HepG2 (cell line): ENCODE measurements around the gene PRKCE. TPM values are rescaled to one million over a fixed set of nuclear protein-coding genes. Genes with fewer than 3 reads are reported as not detected.

Source experiments
- AGO2 ChIP-seq: fragments of 200-400 bp; formaldehyde crosslinking; optimal IDR thresholded peaks from 2 replicates; pipeline ENCODE3; 2017; ENCODE audit warnings: mild to moderate bottlenecking, low read depth, low read length, moderate library complexity
- BRD4 ChIP-seq: sonication (generic); formaldehyde crosslinking; IDR thresholded peaks from 2 replicates; pipeline ENCODE4 v1.4.0; 2020; ENCODE audit warnings: missing genetic modification reagents
- CBFB ChIP-seq: sonication (generic); formaldehyde crosslinking; IDR thresholded peaks from 2 replicates; pipeline ENCODE4 v1.4.0; 2020; ENCODE audit warnings: missing genetic modification reagents
- CENPX ChIP-seq: sonication (generic); formaldehyde crosslinking; IDR thresholded peaks from 2 replicates; pipeline ENCODE4 v1.9.0; 2021; ENCODE audit warnings: mild to moderate bottlenecking, missing genetic modification reagents, moderate library complexity
- DRAP1 ChIP-seq: IDR thresholded peaks from 2 replicates; pipeline ENCODE4 v1.6.1; 2016; ENCODE audit warnings: missing genetic modification reagents, missing compliant biosample characterization
- GMEB2 ChIP-seq: IDR thresholded peaks from 2 replicates; pipeline ENCODE4 v1.6.1; 2016; ENCODE audit warnings: missing biosample characterization, missing genetic modification reagents, low read depth
- JDP2 ChIP-seq: sonication (generic); formaldehyde crosslinking; IDR thresholded peaks from 2 replicates; pipeline ENCODE4 v1.8.1; 2022; ENCODE audit warnings: missing genetic modification reagents, borderline replicate concordance
- KLF15 ChIP-seq: sonication (generic); formaldehyde crosslinking; IDR thresholded peaks from 2 replicates; pipeline ENCODE4 v1.8.1; 2023; ENCODE audit warnings: borderline replicate concordance, mild to moderate bottlenecking, inconsistent platforms, missing genetic modification reagents, mixed read lengths
- KMT2A ChIP-seq: sonication (generic); formaldehyde crosslinking; IDR thresholded peaks from 2 replicates; pipeline ENCODE4 v1.4.0; 2020; ENCODE audit warnings: missing genetic modification reagents
- MNT ChIP-seq: fragments of 450-650 bp; IDR thresholded peaks from 2 replicates; pipeline ENCODE4 v1.6.1; 2016
- RFXANK ChIP-seq: IDR thresholded peaks from 2 replicates; pipeline ENCODE4 v1.6.1; 2016
- SNAPC5 ChIP-seq: sonication (generic); formaldehyde crosslinking; IDR thresholded peaks from 2 replicates; pipeline ENCODE4 v1.8.1; 2023; ENCODE audit warnings: mild to moderate bottlenecking, missing genetic modification reagents, borderline replicate concordance
- SRY ChIP-seq: sonication (generic); formaldehyde crosslinking; IDR thresholded peaks from 2 replicates; pipeline ENCODE4 v1.8.0; 2022; ENCODE audit warnings: mild to moderate bottlenecking, missing genetic modification reagents
- ZBTB14 ChIP-seq: sonication (generic); formaldehyde crosslinking; IDR thresholded peaks from 2 replicates; pipeline ENCODE4 v1.4.0; 2020; ENCODE audit warnings: missing genetic modification reagents
- ZBTB44 ChIP-seq: sonication (generic); formaldehyde crosslinking; IDR thresholded peaks from 2 replicates; pipeline ENCODE4 v1.4.0; 2020; ENCODE audit warnings: missing genetic modification reagents
- ZNF382 ChIP-seq: sonication (generic); formaldehyde crosslinking; IDR thresholded peaks from 2 replicates; pipeline ENCODE4 v1.5.0; 2020; ENCODE audit warnings: missing genetic modification reagents, mild to moderate bottlenecking, borderline replicate concordance
- ZNF512B ChIP-seq: sonication (generic); formaldehyde crosslinking; IDR thresholded peaks from 2 replicates; pipeline ENCODE4 v1.5.1; 2020; ENCODE audit warnings: missing genetic modification reagents, mild to moderate bottlenecking, borderline replicate concordance
- ZNF556 ChIP-seq: sonication (generic); formaldehyde crosslinking; IDR thresholded peaks from 2 replicates; pipeline ENCODE4 v1.4.0; 2020; ENCODE audit warnings: mild to moderate bottlenecking, missing genetic modification reagents, borderline replicate concordance
- ZNF83 ChIP-seq: sonication (generic); formaldehyde crosslinking; IDR thresholded peaks from 2 replicates; pipeline ENCODE4 v1.4.0; 2020; ENCODE audit warnings: missing genetic modification reagents, mild to moderate bottlenecking, borderline replicate concordance
- polyA plus RNA-seq, 8 experiments: library from polyadenylated mRNA; depleted of rRNA in 3 of 8; stranded (reverse) in 7 of 8; unstranded in 1 of 8; fragments of >200 nt; fragmentation: Illumina TruSeq in 4 of 8; extraction: Trizol in 4 of 8; gene quantifications; 2 replicates each; pipeline versions ENCODE4 v1.2.1 to v1.2.3, GENCODE V29; 2011 to 2016; ENCODE audit warnings: low read depth in 4 of 8, missing spikeins in 1 of 8, mixed read lengths in 1 of 8; ENCODE audit not compliant: insufficient read depth in 1 of 8
- total RNA-seq, 5 experiments: library from RNA; depleted of rRNA; stranded (reverse); fragments of >200 nt; fragmentation: Illumina TruSeq; extraction: Trizol; gene quantifications; 2 replicates each; pipeline ENCODE4 v1.2.3, GENCODE V29; 2016; ENCODE audit warnings: low read depth in 1 of 5

PRKCE gene
- total and polyA plus RNA-seq, 2 of the 13 experiments (the other 11 are each of a cell fraction or from before 2014, with no cell fraction given), result 1.0 to 3.9 TPM

- TF ChIP-seq SNAPC5 (peak; percentile 61; the same call in 1 of the 2 replicates), RFXANK (CRISPR knock-in tag) (no peak), CBFB (CRISPR knock-in tag) (peak; percentile 93), JDP2 (CRISPR knock-in tag) (no peak), ZNF556 (peak; percentile 71; the same call in 1 of the 2 replicates), MNT (peak; percentile 75), CENPX (CRISPR knock-in tag) (no peak), KMT2A (CRISPR knock-in tag) (peak; percentile 62; the same call in 1 of the 2 replicates), GMEB2 (CRISPR knock-in tag) (peak; percentile 27), ZBTB44 (CRISPR knock-in tag) (0 out of 2 replicates have a peak, but pooled peaks have one; percentile 26), SRY (CRISPR knock-in tag) (0 out of 2 replicates have a peak, but pooled peaks have one; percentile 61), AGO2 (no peak), BRD4 (CRISPR knock-in tag) (0 out of 2 replicates have a peak, but pooled peaks have one; percentile 56), ZBTB14 (CRISPR knock-in tag) (no peak), ZNF83 (CRISPR knock-in tag) (no peak), ZNF382 (CRISPR knock-in tag) (no peak), DRAP1 (CRISPR knock-in tag) (no peak; the same call in 1 of the 2 replicates), ZNF512B (no peak; the same call in 1 of the 2 replicates), KLF15 (CRISPR knock-in tag) (0 out of 2 replicates have a peak, but pooled peaks have one; percentile 50)
These were observed 340.7 kb downstream of the PRKCE start (continued) for GRCh38 chr2:45992021-45992740.
